Umbilical cord (tissue), 2 donors: ENCODE measurements around the gene KAT5. TPM values are rescaled to one million over a fixed set of nuclear protein-coding genes. Genes with fewer than 3 reads are reported as not detected.
A peak's percentile ranks its signal among the peaks of the same experiment; 100 is the strongest.
"Not testable (repeated sequence)": the region's sequence is repeated elsewhere in the genome, so short reads cannot be mapped to it uniquely, and the experiment has no call there.

ENCODE experiments used
- DNase-seq: peaks from one replicate; pipeline ENCODE4 v3.0.0-alpha.2; 2015; ENCODE audit warnings: low spot score
- total RNA-seq: library from RNA; depleted of rRNA; stranded (reverse); fragments of >200 nt; gene quantifications from one replicate; pipeline ENCODE4 v1.2.3, GENCODE V29; 2014; ENCODE audit warnings: low replicate concordance; ENCODE audit not compliant: insufficient read depth

The KAT5 gene
- total RNA-seq = 51.8 TPM

DNA sequence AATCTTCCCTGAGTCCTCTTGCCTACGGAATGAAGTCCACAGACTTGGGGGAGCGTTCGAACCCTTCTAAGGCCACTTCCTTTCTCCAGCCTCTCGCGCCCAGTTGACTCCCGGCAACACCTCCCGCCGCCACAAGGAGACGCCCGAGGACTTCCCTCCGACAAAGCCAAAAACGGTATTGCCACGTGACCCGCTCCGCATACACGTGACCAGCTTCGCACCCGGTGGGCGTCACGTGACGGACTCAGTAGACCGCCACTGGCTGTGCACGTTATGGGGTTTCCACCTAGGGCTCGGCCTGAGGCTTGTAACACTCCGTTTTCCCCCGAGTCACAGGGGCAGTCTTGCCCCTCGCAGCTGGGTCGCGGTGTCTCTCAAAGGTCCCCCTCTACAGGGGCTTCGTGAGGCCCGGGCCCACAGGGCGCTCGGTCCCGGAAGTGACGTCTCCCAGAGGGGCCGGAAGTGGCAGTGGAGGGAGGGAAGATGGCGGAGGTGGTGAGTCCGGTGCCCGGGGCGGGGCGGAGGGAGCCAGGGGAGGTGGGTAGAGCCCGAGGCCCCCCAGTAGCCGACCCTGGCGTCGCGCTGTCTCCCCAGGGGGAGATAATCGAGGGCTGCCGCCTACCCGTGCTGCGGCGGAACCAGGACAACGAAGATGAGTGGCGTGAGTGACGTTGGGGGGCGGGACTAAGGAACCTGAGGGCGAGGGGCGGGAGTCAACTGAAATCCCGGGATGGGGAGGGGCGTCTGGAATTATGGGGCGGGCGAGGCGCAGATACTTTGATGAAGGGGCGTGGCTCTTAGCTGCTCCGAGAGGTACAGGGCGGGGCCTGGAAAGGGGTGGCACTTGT, at the start of gene KAT5:
Gene KAT5, plus strand, starts transcription at position 468 of the 848 bp plus-strand sequence. Its CDS starts 16 bp downstream, at position 484.
- peak; percentile 99 for DNase-seq

- DNase-seq = peak; percentile 94
Measured at GRCh38 chr11:65662799-65663638, 49.0 kb upstream of the KAT5 start, which contains the start of gene RELA. TSS of gene RELA (minus strand) at chr11:65662916. CDS start at chr11:65662832, 84 bp downstream.

GRCh38 chr11:65663639-65664200, 48.3 kb upstream of the KAT5 start:
- DNase-seq = peak; percentile 79

- no peak for DNase-seq
Measured at GRCh38 chr11:65672180-65672860, 39.7 kb upstream of the KAT5 start.

GRCh38 chr11:65672982-65673381, 39.1 kb upstream of the KAT5 start:
- no peak for DNase-seq

- no peak for DNase-seq
Measured at GRCh38 chr11:65680192-65680743, 31.8 kb upstream of the KAT5 start.

GRCh38 chr11:65683480-65683879, 28.6 kb upstream of the KAT5 start:
- DNase-seq = not testable (repeated sequence)

- DNase-seq = no peak
Measured at GRCh38 chr11:65685981-65686380, 26.1 kb upstream of the KAT5 start.

GRCh38 chr11:65691847-65692246, 20.2 kb upstream of the KAT5 start:
- not testable (repeated sequence) for DNase-seq

DNA sequence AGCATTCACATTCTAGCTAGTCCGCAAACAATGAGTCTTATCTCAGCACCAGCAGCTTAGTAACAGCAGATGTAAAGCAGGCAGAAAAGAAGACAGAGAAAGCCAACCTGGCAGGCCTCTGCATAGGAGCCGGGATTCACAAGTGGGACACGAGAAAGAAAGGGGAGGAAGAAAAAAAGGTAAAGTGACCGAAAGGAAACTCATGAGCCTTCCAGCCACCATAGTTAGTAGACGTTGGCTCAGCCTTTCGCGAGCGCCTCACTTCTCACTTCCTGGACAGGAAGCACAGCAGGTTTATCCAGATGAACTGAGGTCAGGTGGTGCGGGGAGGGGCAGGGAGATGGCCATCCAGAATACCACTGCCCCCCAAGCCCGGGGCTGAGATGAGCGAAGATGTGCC, 19.7 kb upstream of the KAT5 start:
- no peak for DNase-seq

GRCh38 chr11:65695459-65696241, 16.4 kb upstream of the KAT5 start:
- no peak for DNase-seq

DNA sequence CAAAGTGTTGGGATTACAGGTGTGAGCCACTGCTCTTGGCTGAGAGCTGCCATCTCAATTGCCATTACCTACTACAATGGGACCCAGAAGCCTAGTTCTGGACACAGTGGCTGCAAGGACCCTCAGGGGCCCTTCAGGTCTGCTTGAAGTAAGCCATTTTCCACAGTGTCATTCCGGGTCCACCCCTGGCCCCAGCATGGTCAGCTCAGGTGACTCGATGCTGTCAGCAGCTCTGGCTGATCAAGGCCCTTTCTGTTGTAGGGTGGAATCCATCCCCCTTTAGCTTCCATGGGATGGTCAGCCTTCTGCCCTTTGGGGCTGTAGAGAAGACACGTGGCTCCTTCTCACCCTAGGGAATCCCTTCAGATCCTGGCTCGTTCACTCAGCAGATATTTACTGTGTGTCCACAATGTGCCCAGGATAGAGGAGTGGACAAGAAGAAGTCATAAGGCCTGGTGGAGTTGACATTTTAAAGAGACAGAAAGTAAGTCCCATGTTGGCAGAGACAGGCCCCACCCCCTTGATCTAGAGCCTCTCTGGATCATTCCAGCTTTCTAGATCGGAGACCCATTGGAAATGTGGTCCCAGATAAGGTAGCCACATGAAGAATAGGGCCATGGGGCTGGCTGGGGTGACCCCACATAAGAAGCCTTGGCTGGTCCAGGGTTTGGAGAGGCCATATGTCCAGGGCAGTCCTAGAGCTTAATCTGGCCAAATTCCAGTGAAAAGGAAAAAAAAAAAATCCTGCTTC, 15.1 kb upstream of the KAT5 start:
- DNase-seq = no peak

- DNase-seq = no peak
Measured at GRCh38 chr11:65698205-65698604, 13.8 kb upstream of the KAT5 start.

GRCh38 chr11:65699306-65699705, 12.7 kb upstream of the KAT5 start:
- DNase-seq = no peak

- DNase-seq = no peak
Measured at GRCh38 chr11:65700399-65700798, 11.7 kb upstream of the KAT5 start.

- DNase-seq = no peak
Measured at GRCh38 chr11:65701686-65702085, 10.4 kb upstream of the KAT5 start.

DNA sequence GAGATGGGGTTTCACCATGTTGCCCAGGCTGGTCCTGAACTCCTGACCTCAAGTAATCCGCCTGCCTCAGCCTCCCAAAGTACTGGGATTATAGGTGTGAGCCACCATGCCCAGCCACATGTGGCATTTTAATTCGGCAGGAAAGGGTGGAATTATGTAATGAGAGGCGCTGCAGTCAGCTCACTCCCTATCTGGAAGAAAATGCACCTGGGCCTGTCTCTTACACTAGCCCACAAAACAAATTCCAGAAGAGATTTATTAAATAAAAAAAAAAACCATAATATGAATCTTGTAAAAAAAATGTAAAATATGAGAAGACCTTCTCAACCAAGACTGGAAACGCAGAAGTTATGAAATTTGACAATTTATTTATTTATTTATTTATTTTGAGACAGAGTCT, 8.2 kb upstream of the KAT5 start:
- no peak for DNase-seq

- DNase-seq = peak; percentile 33
Measured at GRCh38 chr11:65706303-65706763, 5.7 kb upstream of the KAT5 start.

DNA sequence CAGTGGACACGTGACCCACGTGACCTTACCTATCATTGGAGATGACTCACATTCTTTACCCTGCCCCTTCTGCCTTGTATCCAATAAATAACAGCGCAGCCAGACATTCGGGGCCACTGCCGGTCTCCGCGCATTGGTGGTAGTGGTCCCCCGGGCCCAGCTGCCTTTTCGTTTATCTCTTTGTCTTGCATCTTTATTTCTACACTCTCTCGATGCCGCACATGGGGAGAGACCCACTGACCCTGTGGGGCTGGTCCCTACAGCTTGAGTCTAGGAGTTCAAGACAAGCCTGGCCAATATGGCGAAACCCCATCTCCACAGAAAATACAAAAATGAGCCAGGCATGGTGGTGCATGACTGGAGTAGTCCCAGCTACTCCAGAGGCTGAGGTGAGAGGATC, 5.0 kb upstream of the KAT5 start:
- DNase-seq = not testable (repeated sequence)
